HL-60 (cell line): ENCODE measurements around the gene GNAL.

Source experiments
- GABPA ChIP-seq: IDR thresholded peaks from 2 replicates; pipeline ENCODE4 v1.6.1; 2012; ENCODE audit warnings: low read depth
- TF ChIP-seq, protein P1 (sequence below): IDR thresholded peaks from one replicate; pipeline ENCODE4 v1.5.1; 2011; ENCODE audit warnings: low read length, control low read depth, inconsistent platforms; ENCODE audit not compliant: insufficient read depth

GRCh38 chr18:11726556-11726955, 37.5 kb downstream of the GNAL start:
- TF ChIP-seq, protein P1, sequence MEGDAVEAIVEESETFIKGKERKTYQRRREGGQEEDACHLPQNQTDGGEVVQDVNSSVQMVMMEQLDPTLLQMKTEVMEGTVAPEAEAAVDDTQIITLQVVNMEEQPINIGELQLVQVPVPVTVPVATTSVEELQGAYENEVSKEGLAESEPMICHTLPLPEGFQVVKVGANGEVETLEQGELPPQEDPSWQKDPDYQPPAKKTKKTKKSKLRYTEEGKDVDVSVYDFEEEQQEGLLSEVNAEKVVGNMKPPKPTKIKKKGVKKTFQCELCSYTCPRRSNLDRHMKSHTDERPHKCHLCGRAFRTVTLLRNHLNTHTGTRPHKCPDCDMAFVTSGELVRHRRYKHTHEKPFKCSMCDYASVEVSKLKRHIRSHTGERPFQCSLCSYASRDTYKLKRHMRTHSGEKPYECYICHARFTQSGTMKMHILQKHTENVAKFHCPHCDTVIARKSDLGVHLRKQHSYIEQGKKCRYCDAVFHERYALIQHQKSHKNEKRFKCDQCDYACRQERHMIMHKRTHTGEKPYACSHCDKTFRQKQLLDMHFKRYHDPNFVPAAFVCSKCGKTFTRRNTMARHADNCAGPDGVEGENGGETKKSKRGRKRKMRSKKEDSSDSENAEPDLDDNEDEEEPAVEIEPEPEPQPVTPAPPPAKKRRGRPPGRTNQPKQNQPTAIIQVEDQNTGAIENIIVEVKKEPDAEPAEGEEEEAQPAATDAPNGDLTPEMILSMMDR: no peak
- TF ChIP-seq GABPA: no peak
